Gastroesophageal sphincter (tissue), 4 donors: Measurements from ENCODE around the gene COLEC12. TPM values are rescaled to one million over a fixed set of nuclear protein-coding genes. Genes with fewer than 3 reads are reported as not detected.
"Not testable (repeated sequence)": the region's sequence is repeated elsewhere in the genome, so short reads cannot be mapped to it uniquely, and the experiment has no call there.

Source experiments
- ATAC-seq: fragments of 150-250 bp; one replicate; pipeline ENCODE4 v1.9.1; 2016; ENCODE audit warnings: mild to moderate bottlenecking, moderate library complexity
- H3K27ac ChIP-seq, 4 donors: fragments of 200-600 bp; sonication (generic) in 3 of 4; 1 replicate in 3 of 4; 2 replicates in 1 of 4; pipeline ENCODE4 v1.5.1; 2016 to 2019
- H3K27me3 ChIP-seq: fragments of 200-600 bp; sonication (generic); one replicate; pipeline ENCODE4 v1.5.1; 2019
- H3K36me3 ChIP-seq, 2 donors: fragments of 200-600 bp; sonication (generic); one replicate each; pipeline ENCODE4 v1.5.1; 2019; ENCODE audit warnings: control low read depth in 1 of 2
- H3K4me1 ChIP-seq, 3 donors: fragments of 200-600 bp; sonication (generic); 1 replicate in 2 of 3; 2 replicates in 1 of 3; pipeline ENCODE4 v1.5.1; 2016 to 2019; ENCODE audit warnings: control low read depth in 2 of 3
- H3K4me3 ChIP-seq, 2 donors: fragments of 200-600 bp; sonication (generic); one replicate each; pipeline ENCODE4 v1.5.1; 2019; ENCODE audit warnings: mild to moderate bottlenecking in 1 of 2, moderate library complexity in 1 of 2
- H3K9me3 ChIP-seq, 3 donors: fragments of 200-600 bp; sonication (generic); one replicate each; pipeline ENCODE4 v1.5.1; 2017 to 2019; ENCODE audit warnings: control low read depth in 2 of 3
- EP300 ChIP-seq: sonication (generic); formaldehyde crosslinking; IDR thresholded peaks from one replicate; pipeline ENCODE4 v1.6.1; 2017; ENCODE audit warnings: antibody characterized with exemption, mild to moderate bottlenecking
- POLR2A ChIP-seq, 2 donors: fragments of 450-650 bp; IDR thresholded peaks; one replicate each; pipeline ENCODE4 v1.6.1; 2017; ENCODE audit warnings: antibody characterized with exemption in 2 of 2, mild to moderate bottlenecking in 2 of 2, moderate library complexity in 1 of 2
- POLR2AphosphoS5 ChIP-seq: sonication (generic); formaldehyde crosslinking; IDR thresholded peaks from one replicate; pipeline ENCODE4 v1.6.1; 2017; ENCODE audit warnings: antibody characterized with exemption
- WGBS, 2 donors: methylation state at CpG; one replicate each; pipeline ENCODE4 v1.1.5; 2018; ENCODE audit warnings: low coverage in 1 of 2; 5-methylcytosine and 5-hydroxymethylcytosine counted together
- total RNA-seq, 4 donors: library from RNA; depleted of rRNA; stranded (reverse); fragments of >200 nt; gene quantifications; one replicate each; pipeline ENCODE4 v1.1.0, GENCODE V29; 2016
- TF ChIP-seq, protein P1 (sequence below), 4 experiments: fragments of 200-600 bp in 2 of 4; fragments of 450-650 bp in 2 of 4; sonication (generic) in 1 of 4; IDR thresholded peaks; one replicate each; pipeline ENCODE4 v1.5.1; 2017 to 2019; ENCODE audit warnings: antibody characterized with exemption in 4 of 4, mild to moderate bottlenecking in 2 of 4, moderate library complexity in 2 of 4

The COLEC12 gene
- total RNA-seq, 4 donors from 2014 or later = 21.2 to 40.1 (median 37.1) TPM

- ATAC-seq = no peak
- Histone ChIP-seq H3K27ac (no peak overlapping the region), H3K4me1 (no peaks in the 10 kb centered on the region), H3K9me3 (no peaks in the 10 kb centered on the region), H3K27me3 (no peaks in the 10 kb centered on the region), H3K36me3 (no peaks in the 10 kb centered on the region), H3K4me3 (no peak overlapping the region)
- TF ChIP-seq, protein P1, sequence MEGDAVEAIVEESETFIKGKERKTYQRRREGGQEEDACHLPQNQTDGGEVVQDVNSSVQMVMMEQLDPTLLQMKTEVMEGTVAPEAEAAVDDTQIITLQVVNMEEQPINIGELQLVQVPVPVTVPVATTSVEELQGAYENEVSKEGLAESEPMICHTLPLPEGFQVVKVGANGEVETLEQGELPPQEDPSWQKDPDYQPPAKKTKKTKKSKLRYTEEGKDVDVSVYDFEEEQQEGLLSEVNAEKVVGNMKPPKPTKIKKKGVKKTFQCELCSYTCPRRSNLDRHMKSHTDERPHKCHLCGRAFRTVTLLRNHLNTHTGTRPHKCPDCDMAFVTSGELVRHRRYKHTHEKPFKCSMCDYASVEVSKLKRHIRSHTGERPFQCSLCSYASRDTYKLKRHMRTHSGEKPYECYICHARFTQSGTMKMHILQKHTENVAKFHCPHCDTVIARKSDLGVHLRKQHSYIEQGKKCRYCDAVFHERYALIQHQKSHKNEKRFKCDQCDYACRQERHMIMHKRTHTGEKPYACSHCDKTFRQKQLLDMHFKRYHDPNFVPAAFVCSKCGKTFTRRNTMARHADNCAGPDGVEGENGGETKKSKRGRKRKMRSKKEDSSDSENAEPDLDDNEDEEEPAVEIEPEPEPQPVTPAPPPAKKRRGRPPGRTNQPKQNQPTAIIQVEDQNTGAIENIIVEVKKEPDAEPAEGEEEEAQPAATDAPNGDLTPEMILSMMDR (IDR thresholded peaks at IDR 0.05) = no peak
- TF ChIP-seq POLR2AphosphoS5 (no peak), EP300 (no peak), POLR2A (IDR thresholded peaks at IDR 0.05) (no peak)
- WGBS, 2 donors = 79 to 92% methylated on average over 3 of the region's 3 CpGs
Observed at GRCh38 chr18:294566-294965, 205.9 kb downstream of the COLEC12 start.

DNA sequence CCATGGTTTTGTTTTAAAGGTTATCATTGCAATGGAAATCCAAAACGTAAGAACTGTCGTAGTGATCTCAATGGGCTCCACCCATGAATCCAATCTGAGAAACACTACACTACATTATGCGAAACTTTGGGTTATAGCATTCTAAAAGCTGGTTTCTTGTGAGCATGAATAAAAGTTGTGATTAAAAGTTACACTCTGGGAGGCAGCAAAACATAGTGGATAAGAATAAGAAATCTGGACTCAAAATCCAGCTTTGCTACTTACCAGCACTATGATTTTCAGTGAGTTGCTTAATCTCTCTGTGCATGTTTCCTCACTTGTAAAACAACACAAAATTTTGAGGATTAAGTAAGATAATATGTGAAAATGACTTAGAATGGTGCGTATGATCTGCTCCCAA, 207.0 kb downstream of the COLEC12 start:
- Histone ChIP-seq H3K27me3 (no peaks in the 10 kb centered on the region), H3K4me3 (no peak overlapping the region), H3K36me3 (no peaks in the 10 kb centered on the region), H3K27ac (no peak overlapping the region), H3K9me3 (no peaks in the 10 kb centered on the region), H3K4me1 (no peaks in the 10 kb centered on the region)
- no peak for TF ChIP-seq POLR2AphosphoS5
- TF ChIP-seq, protein P1 (IDR thresholded peaks at IDR 0.05) = peak in 3 of 4 experiments; percentile 36 to 40 (median 37)
- WGBS, 2 donors = 63 to 86% methylated on average over 4 of the region's 4 CpGs
- peak; percentile 36 for ATAC-seq

GRCh38 chr18:292271-292670, 208.2 kb downstream of the COLEC12 start:
- Histone ChIP-seq H3K9me3 (no peaks in the 10 kb centered on the region), H3K4me1 (no peaks in the 10 kb centered on the region), H3K4me3 (no peak overlapping the region), H3K36me3 (no peaks in the 10 kb centered on the region), H3K27me3 (no peaks in the 10 kb centered on the region), H3K27ac (no peak overlapping the region)
- TF ChIP-seq POLR2A (IDR thresholded peaks at IDR 0.05) (no peak), EP300 (no peak), POLR2AphosphoS5 (no peak)
- no peak for ATAC-seq
- 67 to 79% methylated on average over 3 of the region's 3 CpGs for WGBS, 2 donors

GRCh38 chr18:289970-290369, 210.5 kb downstream of the COLEC12 start:
- H3K9me3 ChIP-seq, H3K27ac ChIP-seq, H3K36me3 ChIP-seq, H3K27me3 ChIP-seq, ATAC-seq, H3K4me1 ChIP-seq, H3K4me3 ChIP-seq: not testable (repeated sequence)
- WGBS, 2 donors = 66 to 100% methylated on average over 1 to 4 of the region's 4 CpGs

- Histone ChIP-seq H3K36me3 (no peaks in the 10 kb centered on the region), H3K27me3 (no peaks in the 10 kb centered on the region), H3K4me1 (no peaks in the 10 kb centered on the region), H3K27ac (no peak overlapping the region), H3K4me3 (no peak overlapping the region), H3K9me3 (no peaks in the 10 kb centered on the region)
- TF ChIP-seq, protein P1 (IDR thresholded peaks at IDR 0.05) = no peak
- TF ChIP-seq POLR2AphosphoS5 (no peak), POLR2A (IDR thresholded peaks at IDR 0.05) (no peak), EP300 (no peak)
- 50 to 67% methylated on average over 1 of the region's 1 CpG for WGBS, 2 donors
- no peak for ATAC-seq
Observed at GRCh38 chr18:289026-289425, 211.5 kb downstream of the COLEC12 start.

DNA sequence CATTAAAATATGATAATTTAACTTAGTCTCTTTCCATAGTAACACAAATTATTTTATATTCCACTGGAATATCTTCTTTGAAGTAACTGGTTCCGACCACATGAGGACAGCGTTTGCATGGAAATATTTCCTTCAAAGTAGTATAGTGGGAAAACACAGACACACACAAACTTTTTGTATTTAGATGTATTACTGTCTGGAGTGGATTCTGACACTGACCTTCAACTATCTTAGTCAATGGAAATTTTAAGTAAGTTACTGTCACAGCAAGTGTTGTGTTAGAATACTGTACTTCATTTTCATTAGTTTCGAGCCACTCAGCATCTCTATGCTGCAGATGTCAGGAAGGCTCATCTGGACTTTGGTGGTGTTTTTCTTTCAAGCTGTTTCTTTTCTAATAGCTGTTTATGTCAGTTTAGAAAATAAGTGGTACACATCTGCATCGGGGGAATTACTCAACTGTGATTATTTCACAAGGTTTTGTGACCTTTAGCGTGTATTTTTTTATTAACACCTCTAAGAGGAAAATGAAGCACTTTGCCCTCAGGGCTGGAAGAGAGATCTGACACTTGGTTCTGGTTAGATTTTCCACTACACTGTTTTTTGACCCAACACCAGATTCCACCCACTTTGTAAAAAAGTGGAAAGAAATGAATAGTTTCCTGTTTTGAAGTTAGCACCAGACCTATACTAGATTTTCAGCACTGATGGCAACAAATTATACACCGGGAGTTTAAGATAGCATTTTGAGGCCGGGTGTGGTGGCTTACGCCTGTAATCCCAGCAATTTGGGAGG, 213.8 kb downstream of the COLEC12 start:
- Histone ChIP-seq H3K27ac (no peak overlapping the region), H3K36me3 (no peaks in the 10 kb centered on the region), H3K27me3 (no peaks in the 10 kb centered on the region), H3K4me3 (no peak overlapping the region), H3K4me1 (no peaks in the 10 kb centered on the region), H3K9me3 (no peaks in the 10 kb centered on the region)
- TF ChIP-seq EP300 = no peak
- TF ChIP-seq, protein P1 (IDR thresholded peaks at IDR 0.05) = peak; percentile 20 to 63 (median 58)
- 23 to 48% methylated on average over 5 to 8 of the region's 8 CpGs for WGBS, 2 donors
- no peak for ATAC-seq
